Activated CD8-positive, alpha-beta T cell treated with anti-CD3 and anti-CD28 coated beads, Interleukin-2, amount 10 ng/mL, durations not matched to agents 7 days and 5 days (primary cell): ENCODE measurements around the gene UBN1. TPM values are rescaled to one million over a fixed set of nuclear protein-coding genes. Genes with fewer than 3 reads are reported as not detected.
"Not testable (repeated sequence)": the region's sequence is repeated elsewhere in the genome, so short reads cannot be mapped to it uniquely, and the experiment has no call there.

Experiments
- ATAC-seq: fragments of 150-1000 bp; cut with Tn5 transposase; one replicate; pipeline ENCODE4 v1.10.0; 2021; ENCODE audit warnings: moderate library complexity
- CTCF ChIA-PET: fragments of 350-600 bp; sonication (Branson Sonifier 250); formaldehyde crosslinking; loops from one replicate; lab custom pipeline; 2021; ENCODE audit warnings: antibody characterized with exemption; lab: Charles Lee
- POLR2A ChIA-PET: fragments of 350-600 bp; sonication (Branson Sonifier 250); formaldehyde crosslinking; loops from one replicate; lab custom pipeline; 2021; ENCODE audit warnings: antibody characterized with exemption; lab: Charles Lee
- DNase-seq: peaks from one replicate; pipeline ENCODE4 v3.0.0-alpha.2; 2020
- H3K27ac Mint-ChIP-seq: one replicate; pipeline ENCODE4 v1.8.0; 2021; ENCODE audit warnings: mild to moderate bottlenecking, mixed read lengths
- H3K27me3 Mint-ChIP-seq: one replicate; pipeline ENCODE4 v1.8.0; 2021; ENCODE audit warnings: low read depth, mixed read lengths
- H3K36me3 Mint-ChIP-seq: one replicate; pipeline ENCODE4 v1.8.0; 2021; ENCODE audit warnings: low read depth, mixed read lengths
- H3K4me1 Mint-ChIP-seq: one replicate; pipeline ENCODE4 v1.8.0; 2021; ENCODE audit warnings: low read depth, mixed read lengths
- H3K4me3 Mint-ChIP-seq: one replicate; pipeline ENCODE4 v1.8.0; 2021; ENCODE audit warnings: mild to moderate bottlenecking, mixed read lengths
- H3K9me3 Mint-ChIP-seq: one replicate; pipeline ENCODE4 v1.8.0; 2022; ENCODE audit warnings: mixed read lengths; ENCODE audit not compliant: insufficient read depth
- total RNA-seq, 2 experiments: library from RNA; stranded (reverse); gene quantifications; one replicate each; pipeline ENCODE4 v1.2.3, GENCODE V29; 2021

UBN1 gene
- total RNA-seq, 2 experiments from 2014 or later = 42.1 to 44.1 TPM

DNA sequence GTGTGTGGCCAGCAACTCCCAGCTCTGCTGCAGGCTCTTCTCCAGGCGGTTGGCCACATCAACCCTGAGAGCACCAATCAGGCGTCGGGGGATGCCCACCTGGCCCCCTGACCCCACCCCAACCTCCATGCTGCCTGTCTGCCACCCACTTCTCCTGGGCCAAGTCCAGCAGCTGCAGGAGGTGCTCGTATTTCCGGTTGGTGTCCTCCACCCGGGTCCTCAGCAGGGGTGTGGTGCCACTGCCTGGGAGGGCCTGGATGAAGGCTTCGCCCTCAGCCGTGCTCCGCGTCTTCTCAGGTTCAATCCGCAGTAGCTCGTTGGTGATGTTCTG, 44.6 kb downstream of the UBN1 start:
- DNase-seq (no peak), ATAC-seq (no peak)
- Mint-ChIP-seq H3K4me1 (no peaks in the 10 kb centered on the region), H3K27ac (no peak overlapping the region), H3K9me3 (no peaks in the 10 kb centered on the region), H3K4me3 (no peak overlapping the region), H3K36me3 (no peaks in the 10 kb centered on the region), H3K27me3 (no peaks in the 10 kb centered on the region)
- CTCF ChIA-PET = no interaction called here
- POLR2A ChIA-PET = interaction anchor here (0.8 kb wide), 1 partner anchor 1246 kb away, joined by 3 read pairs; no protein-coding TSS in a partner anchor

DNA sequence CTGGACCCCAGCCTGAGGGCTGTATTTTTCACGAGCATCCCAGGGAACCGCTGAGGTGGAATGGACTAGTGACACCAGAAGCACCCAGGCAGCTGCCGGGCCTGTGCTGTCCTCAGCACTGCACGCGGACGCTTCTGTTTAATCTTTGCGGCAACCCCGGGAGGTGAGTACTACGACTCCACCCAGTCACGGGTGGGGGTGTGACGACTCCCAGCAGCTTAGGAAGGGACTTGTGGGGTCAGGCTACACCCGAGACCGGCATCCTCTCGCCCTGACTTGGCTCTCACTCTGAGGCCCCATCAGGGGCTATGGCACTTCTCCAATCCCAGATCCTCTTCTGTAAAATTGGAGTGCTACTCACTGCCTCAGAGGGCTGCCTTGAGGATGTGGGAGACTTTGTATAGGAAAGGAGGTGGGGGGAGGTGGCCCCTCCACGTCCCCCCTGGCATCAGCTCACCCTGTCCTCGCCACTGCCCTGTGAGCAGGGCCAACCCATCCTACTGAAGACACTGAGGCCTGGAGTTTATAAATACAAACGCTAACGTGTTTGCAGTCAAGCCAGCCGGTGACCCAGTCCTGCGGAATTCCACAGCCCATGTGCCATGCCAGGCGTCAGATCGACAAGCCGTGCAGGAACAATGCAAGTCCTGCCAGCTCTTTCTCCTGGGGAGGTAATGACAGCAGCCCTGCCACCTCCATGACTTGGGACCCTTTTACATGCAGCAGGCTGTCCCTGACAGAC, 45.3 kb downstream of the UBN1 start:
- Mint-ChIP-seq H3K27ac (no peak overlapping the region), H3K27me3 (no peaks in the 10 kb centered on the region), H3K36me3 (no peaks in the 10 kb centered on the region), H3K9me3 (no peaks in the 10 kb centered on the region), H3K4me3 (no peak overlapping the region), H3K4me1 (no peaks in the 10 kb centered on the region)
- CTCF ChIA-PET = no interaction called here
- POLR2A ChIA-PET = interaction anchor here (0.8 kb wide), 1 partner anchor 1246 kb away, joined by 3 read pairs; no protein-coding TSS in a partner anchor
- ATAC-seq = no peak
- no peak for DNase-seq

GRCh38 chr16:4893103-4893862, 46.0 kb downstream of the UBN1 start:
- Mint-ChIP-seq H3K4me1 (no peaks in the 10 kb centered on the region), H3K27ac (no peak overlapping the region), H3K9me3 (no peaks in the 10 kb centered on the region), H3K27me3 (no peaks in the 10 kb centered on the region), H3K4me3 (no peak overlapping the region), H3K36me3 (no peaks in the 10 kb centered on the region)
- POLR2A ChIA-PET = no interaction called here
- ATAC-seq (no peak), DNase-seq (no peak)
- CTCF ChIA-PET = no interaction called here

DNA sequence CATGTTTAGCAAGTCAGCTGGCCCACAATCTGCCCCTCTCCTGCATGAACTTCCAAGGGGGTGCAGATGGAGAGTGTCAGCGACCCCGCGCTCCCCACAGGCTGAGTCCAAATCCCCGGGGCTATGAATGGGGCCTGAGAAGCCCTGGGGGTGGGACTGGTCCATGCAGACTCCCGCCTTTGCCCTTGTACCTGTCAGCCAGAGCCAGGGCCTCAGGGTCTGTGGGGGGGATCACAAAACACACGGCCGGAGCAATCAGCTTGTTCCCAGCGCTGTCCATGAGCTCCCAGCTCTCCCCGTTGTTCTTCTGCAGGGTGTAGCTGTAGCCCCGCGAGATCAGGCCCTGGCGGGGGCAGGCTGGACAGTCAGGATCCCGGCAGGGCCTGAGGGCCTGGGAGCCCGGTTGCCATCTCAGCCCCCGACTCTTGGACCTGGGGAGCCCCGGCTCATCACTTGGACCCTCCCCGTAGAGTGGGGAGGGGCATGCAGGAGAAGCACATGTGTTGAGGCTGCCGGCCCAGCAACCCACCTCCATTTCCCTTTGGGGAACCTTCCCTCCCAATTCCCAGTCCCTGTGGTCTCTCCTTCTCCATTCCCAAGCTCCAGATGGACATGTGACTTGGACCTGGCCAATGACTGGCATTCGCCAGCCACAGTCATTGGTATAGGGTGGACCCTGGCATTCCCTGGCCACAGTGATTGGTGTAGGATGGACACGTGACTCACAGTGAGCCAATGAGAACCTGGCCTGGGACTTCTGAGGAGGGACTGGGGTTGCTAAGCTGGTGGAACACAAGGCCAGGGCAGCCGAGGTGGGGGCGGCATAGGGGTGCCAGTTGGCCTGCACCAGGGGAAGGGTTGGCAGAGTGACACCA, 47.2 kb downstream of the UBN1 start:
- ChIA-PET CTCF (no interaction called here), POLR2A (no interaction called here)
- H3K4me1 Mint-ChIP-seq = no peaks in the 10 kb centered on the region
- H3K9me3 Mint-ChIP-seq = no peaks in the 10 kb centered on the region
- ATAC-seq (no peak), DNase-seq (no peak)
- H3K27ac Mint-ChIP-seq = no peak overlapping the region
- H3K36me3 Mint-ChIP-seq = no peaks in the 10 kb centered on the region
- H3K4me3 Mint-ChIP-seq = no peak overlapping the region
- H3K27me3 Mint-ChIP-seq = no peaks in the 10 kb centered on the region

- Mint-ChIP-seq H3K27me3 (no peaks in the 10 kb centered on the region), H3K36me3 (no peaks in the 10 kb centered on the region), H3K4me3 (no peak overlapping the region), H3K27ac (no peak overlapping the region), H3K4me1 (no peaks in the 10 kb centered on the region), H3K9me3 (no peaks in the 10 kb centered on the region)
- no peak for ATAC-seq
- no peak for DNase-seq
- ChIA-PET POLR2A (no interaction called here), CTCF (no interaction called here)
Observed at GRCh38 chr16:4895366-4895765, 48.1 kb downstream of the UBN1 start.

DNA sequence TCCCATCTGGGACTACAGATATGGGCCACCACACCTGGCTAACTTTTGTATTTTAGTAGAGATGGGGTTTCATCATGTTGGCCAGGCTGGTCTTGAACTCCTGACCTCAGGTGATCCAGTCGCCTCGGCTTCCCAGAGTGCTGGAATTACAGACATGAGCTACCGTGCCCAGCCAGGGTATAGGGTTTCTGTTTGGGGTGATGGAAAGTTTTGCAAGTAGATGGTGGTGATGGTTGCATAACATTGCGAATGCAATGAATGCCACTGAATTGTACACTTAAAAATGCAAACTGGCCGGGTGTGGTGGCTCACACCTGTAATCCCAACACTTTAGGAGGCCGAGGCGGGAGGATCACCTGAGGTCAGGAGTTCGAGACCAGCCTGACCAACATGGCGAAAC, 49.5 kb downstream of the UBN1 start:
- H3K27me3 Mint-ChIP-seq, CTCF ChIA-PET, H3K4me3 Mint-ChIP-seq, POLR2A ChIA-PET, ATAC-seq, H3K4me1 Mint-ChIP-seq, H3K9me3 Mint-ChIP-seq, H3K36me3 Mint-ChIP-seq, DNase-seq, H3K27ac Mint-ChIP-seq: not testable (repeated sequence)

DNA sequence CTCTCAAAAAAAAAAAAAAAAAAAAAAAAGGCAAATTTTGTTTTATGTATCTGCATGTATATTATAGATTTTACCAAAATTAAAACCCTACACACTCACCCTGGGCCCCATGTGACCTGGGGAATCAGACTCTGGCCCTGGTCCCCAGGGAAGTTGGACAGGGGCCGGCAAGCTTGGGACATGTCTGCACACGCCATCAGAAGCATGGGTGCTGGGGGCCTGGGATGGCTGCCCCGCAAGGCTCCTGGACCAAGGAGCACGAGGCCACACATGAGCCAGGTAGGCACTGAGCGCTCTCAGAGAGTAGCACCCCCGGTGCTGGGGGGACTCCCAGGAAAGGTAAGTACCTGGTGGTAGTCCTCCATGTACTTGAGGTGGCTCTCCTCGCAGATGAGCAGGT, 50.0 kb downstream of the UBN1 start:
- Mint-ChIP-seq H3K36me3 (no peaks in the 10 kb centered on the region), H3K9me3 (no peaks in the 10 kb centered on the region), H3K4me1 (no peaks in the 10 kb centered on the region), H3K4me3 (no peak overlapping the region), H3K27me3 (no peaks in the 10 kb centered on the region), H3K27ac (no peak overlapping the region)
- ChIA-PET POLR2A (no interaction called here), CTCF (no interaction called here)
- ATAC-seq = no peak
- DNase-seq = no peak

DNA sequence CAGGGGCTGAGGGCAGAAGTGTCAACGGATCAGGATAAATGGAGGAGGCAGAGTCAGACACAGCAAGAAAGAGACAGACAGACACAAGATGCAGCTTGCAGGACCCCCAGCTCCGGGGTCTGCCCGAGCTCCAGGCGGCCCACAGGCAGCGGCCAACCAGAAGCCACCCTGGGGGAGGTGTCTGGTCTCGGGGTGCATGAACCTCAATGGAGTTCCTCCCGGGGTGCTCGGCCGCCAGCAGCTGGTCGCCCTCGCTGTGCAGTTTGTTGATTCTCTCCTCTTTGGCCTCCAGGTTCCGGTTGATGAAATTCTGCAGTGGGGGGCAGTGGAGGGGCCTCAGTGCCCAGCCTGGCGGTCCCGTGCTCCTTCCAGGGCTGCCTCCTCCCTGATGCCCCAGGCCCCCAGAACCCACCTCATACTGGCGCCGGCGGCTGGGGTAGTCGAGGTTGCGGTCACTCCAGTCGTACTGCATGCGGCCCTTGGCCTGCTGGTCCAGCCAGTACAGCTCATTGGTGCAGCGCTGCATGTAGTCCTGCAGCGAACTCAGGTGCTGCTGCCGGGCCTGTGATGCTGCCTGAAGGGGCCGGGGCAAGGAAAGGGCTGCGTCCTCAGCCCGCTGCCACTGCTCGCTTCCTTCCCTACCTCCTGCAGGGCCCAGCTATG, 51.7 kb downstream of the UBN1 start:
- H3K27me3 Mint-ChIP-seq = no peaks in the 10 kb centered on the region
- no peaks in the 10 kb centered on the region for H3K36me3 Mint-ChIP-seq
- POLR2A ChIA-PET = no interaction called here
- ATAC-seq = no peak
- H3K27ac Mint-ChIP-seq = no peak overlapping the region
- no peak overlapping the region for H3K4me3 Mint-ChIP-seq
- H3K4me1 Mint-ChIP-seq = no peaks in the 10 kb centered on the region
- no peaks in the 10 kb centered on the region for H3K9me3 Mint-ChIP-seq
- CTCF ChIA-PET = interaction anchor here (1.3 kb wide), 1 partner anchor 497 kb away, joined by 4 read pairs; no protein-coding TSS in a partner anchor
- DNase-seq = no peak

GRCh38 chr16:4899474-4899846, 52.2 kb downstream of the UBN1 start:
- ATAC-seq = no peak
- H3K27ac Mint-ChIP-seq = no peak overlapping the region
- H3K4me3 Mint-ChIP-seq = no peak overlapping the region
- CTCF ChIA-PET = interaction anchor here (1.3 kb wide), 1 partner anchor 497 kb away, joined by 4 read pairs; no protein-coding TSS in a partner anchor
- H3K9me3 Mint-ChIP-seq = no peaks in the 10 kb centered on the region
- no peaks in the 10 kb centered on the region for H3K27me3 Mint-ChIP-seq
- DNase-seq = no peak
- H3K4me1 Mint-ChIP-seq = no peaks in the 10 kb centered on the region
- POLR2A ChIA-PET = no interaction called here
- H3K36me3 Mint-ChIP-seq = no peaks in the 10 kb centered on the region

GRCh38 chr16:4900036-4900435, 52.8 kb downstream of the UBN1 start:
- no peaks in the 10 kb centered on the region for H3K4me1 Mint-ChIP-seq
- H3K27ac Mint-ChIP-seq = no peak overlapping the region
- H3K27me3 Mint-ChIP-seq = peaks cover under 1% of the 10 kb centered on the region
- no peak overlapping the region for H3K4me3 Mint-ChIP-seq
- no peaks in the 10 kb centered on the region for H3K9me3 Mint-ChIP-seq
- ChIA-PET POLR2A (no interaction called here), CTCF (no interaction called here)
- no peaks in the 10 kb centered on the region for H3K36me3 Mint-ChIP-seq
- ATAC-seq (no peak), DNase-seq (no peak)

- H3K4me3 Mint-ChIP-seq = no peak overlapping the region
- ChIA-PET POLR2A (no interaction called here), CTCF (no interaction called here)
- ATAC-seq = no peak
- no peaks in the 10 kb centered on the region for H3K4me1 Mint-ChIP-seq
- no peak for DNase-seq
- H3K27me3 Mint-ChIP-seq = peaks cover 4% of the 10 kb centered on the region
- no peak overlapping the region for H3K27ac Mint-ChIP-seq
- no peaks in the 10 kb centered on the region for H3K36me3 Mint-ChIP-seq
- no peaks in the 10 kb centered on the region for H3K9me3 Mint-ChIP-seq
Observed at GRCh38 chr16:4900750-4901149, 53.5 kb downstream of the UBN1 start.
